Osteocyte (in vitro differentiated cells): ENCODE measurements around the gene PDXK. TPM values are rescaled to one million over a fixed set of nuclear protein-coding genes. Genes with fewer than 3 reads are reported as not detected.

Experiments
- DNase-seq: peaks from one replicate; pipeline ENCODE4 v3.0.0; 2021; ENCODE audit warnings: mixed read lengths; ENCODE audit not compliant: unreplicated experiment; ENCODE audit errors: extremely low spot score
- H3K27ac Mint-ChIP-seq: one replicate; pipeline ENCODE4 v1.8.0; 2021; ENCODE audit warnings: mild to moderate bottlenecking, mixed read lengths; ENCODE audit not compliant: unreplicated experiment
- H3K27me3 Mint-ChIP-seq: one replicate; pipeline ENCODE4 v1.8.0; 2021; ENCODE audit warnings: mixed read lengths; ENCODE audit not compliant: unreplicated experiment
- H3K36me3 Mint-ChIP-seq: one replicate; pipeline ENCODE4 v1.8.0; 2021; ENCODE audit warnings: mixed read lengths; ENCODE audit not compliant: unreplicated experiment
- H3K4me1 Mint-ChIP-seq: one replicate; pipeline ENCODE4 v1.8.0; 2021; ENCODE audit warnings: mixed read lengths; ENCODE audit not compliant: unreplicated experiment
- H3K4me3 Mint-ChIP-seq: one replicate; pipeline ENCODE4 v1.8.0; 2021; ENCODE audit warnings: mild to moderate bottlenecking, moderate library complexity, mixed read lengths; ENCODE audit not compliant: unreplicated experiment
- H3K9me3 Mint-ChIP-seq: one replicate; pipeline ENCODE4 v1.8.0; 2021; ENCODE audit warnings: mixed read lengths; ENCODE audit not compliant: unreplicated experiment
- CTCF ChIP-seq: fragments of 200-600 bp; sonication (generic); IDR thresholded peaks from 2 replicates; pipeline ENCODE4 v1.5.0; 2021; ENCODE audit warnings: antibody characterized with exemption, mild to moderate bottlenecking, moderate library complexity
- total RNA-seq: library from RNA; stranded (reverse); gene quantifications from 2 replicates; pipeline ENCODE4 v1.2.1, GENCODE V29; 2021

PDXK gene
- total RNA-seq, 1 donor from 2014 or later: 96.7 TPM

GRCh38 chr21:43797925-43798715 lies 79.2 kb downstream of the PDXK start:
- TF ChIP-seq CTCF: no peak
- H3K9me3 Mint-ChIP-seq: no peaks in the 10 kb centered on the region
- no peak overlapping the region for H3K4me3 Mint-ChIP-seq
- no peak overlapping the region for H3K27ac Mint-ChIP-seq
- H3K27me3 Mint-ChIP-seq: no peaks in the 10 kb centered on the region
- no peaks in the 10 kb centered on the region for H3K4me1 Mint-ChIP-seq
- H3K36me3 Mint-ChIP-seq: peaks cover 58% of the 10 kb centered on the region
- DNase-seq: no peak

DNA sequence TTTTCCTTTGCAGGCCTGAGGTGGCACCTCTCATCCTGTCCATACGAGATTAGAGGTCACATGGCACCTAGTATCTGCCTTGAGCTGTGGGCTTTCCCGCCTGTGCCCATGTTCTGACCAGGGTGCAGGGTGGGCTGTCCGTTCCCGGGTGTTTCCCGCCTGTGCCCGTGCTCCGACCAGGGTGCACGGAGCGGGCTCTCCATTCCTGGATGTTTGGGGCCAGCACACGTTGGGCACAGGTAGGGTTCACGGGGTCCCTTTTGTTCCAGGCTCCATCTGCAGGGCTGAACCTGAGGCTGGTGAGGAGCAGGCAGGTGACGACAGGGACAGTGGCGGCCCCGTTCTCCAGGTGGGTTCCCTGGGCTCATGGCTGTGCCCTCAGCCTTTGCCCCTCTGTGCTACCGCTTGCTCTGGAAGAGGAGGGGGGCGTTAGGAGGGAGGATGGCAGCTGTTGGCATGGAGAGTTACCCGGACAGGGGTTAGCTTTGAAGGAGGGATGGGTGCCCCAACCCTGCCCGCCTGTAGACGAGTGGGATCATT lies 80.4 kb downstream of the PDXK start:
- Mint-ChIP-seq H3K9me3 (no peaks in the 10 kb centered on the region), H3K27me3 (no peaks in the 10 kb centered on the region), H3K4me1 (no peaks in the 10 kb centered on the region)

GRCh38 chr21:43800124-43800523 lies 81.2 kb downstream of the PDXK start:
- H3K27ac Mint-ChIP-seq: no peak overlapping the region
- no peak for TF ChIP-seq CTCF
- DNase-seq: no peak
- peaks cover 56% of the 10 kb centered on the region for H3K36me3 Mint-ChIP-seq
- H3K27me3 Mint-ChIP-seq: no peaks in the 10 kb centered on the region
- no peaks in the 10 kb centered on the region for H3K4me1 Mint-ChIP-seq
- H3K9me3 Mint-ChIP-seq: no peaks in the 10 kb centered on the region
- no peak overlapping the region for H3K4me3 Mint-ChIP-seq

More for the DNA sequence above, 80.4 kb downstream of the PDXK start:
- H3K36me3 Mint-ChIP-seq: peaks cover 59% of the 10 kb centered on the region
- no peak overlapping the region for H3K4me3 Mint-ChIP-seq
- no peak for DNase-seq
- no peak overlapping the region for H3K27ac Mint-ChIP-seq
- TF ChIP-seq CTCF: no peak

DNA sequence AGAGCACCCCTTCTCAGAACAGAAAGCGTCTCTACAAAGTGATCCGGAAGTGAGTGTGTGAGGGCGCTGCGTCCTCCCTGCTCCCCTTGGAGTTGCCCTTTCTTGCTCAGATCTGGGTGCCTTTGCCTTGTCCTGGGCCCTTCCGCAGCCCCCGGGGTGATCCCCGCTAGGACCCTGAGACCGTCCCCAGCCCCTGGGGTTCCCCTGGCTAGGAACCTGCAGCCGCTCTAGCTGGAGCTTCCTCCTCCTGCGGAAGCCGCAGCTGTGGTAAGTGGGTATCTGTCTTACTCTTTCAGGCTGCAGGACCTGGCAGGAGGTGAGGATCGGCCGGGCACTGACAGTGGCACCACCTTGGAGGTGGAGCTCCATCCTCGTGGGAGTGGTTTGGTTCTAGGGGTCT lies 81.6 kb downstream of the PDXK start:
- Mint-ChIP-seq H3K4me3 (no peak overlapping the region), H3K27ac (no peak overlapping the region), H3K4me1 (no peaks in the 10 kb centered on the region), H3K36me3 (peaks cover 55% of the 10 kb centered on the region), H3K9me3 (no peaks in the 10 kb centered on the region), H3K27me3 (no peaks in the 10 kb centered on the region)
- no peak for DNase-seq
- TF ChIP-seq CTCF: no peak

DNA sequence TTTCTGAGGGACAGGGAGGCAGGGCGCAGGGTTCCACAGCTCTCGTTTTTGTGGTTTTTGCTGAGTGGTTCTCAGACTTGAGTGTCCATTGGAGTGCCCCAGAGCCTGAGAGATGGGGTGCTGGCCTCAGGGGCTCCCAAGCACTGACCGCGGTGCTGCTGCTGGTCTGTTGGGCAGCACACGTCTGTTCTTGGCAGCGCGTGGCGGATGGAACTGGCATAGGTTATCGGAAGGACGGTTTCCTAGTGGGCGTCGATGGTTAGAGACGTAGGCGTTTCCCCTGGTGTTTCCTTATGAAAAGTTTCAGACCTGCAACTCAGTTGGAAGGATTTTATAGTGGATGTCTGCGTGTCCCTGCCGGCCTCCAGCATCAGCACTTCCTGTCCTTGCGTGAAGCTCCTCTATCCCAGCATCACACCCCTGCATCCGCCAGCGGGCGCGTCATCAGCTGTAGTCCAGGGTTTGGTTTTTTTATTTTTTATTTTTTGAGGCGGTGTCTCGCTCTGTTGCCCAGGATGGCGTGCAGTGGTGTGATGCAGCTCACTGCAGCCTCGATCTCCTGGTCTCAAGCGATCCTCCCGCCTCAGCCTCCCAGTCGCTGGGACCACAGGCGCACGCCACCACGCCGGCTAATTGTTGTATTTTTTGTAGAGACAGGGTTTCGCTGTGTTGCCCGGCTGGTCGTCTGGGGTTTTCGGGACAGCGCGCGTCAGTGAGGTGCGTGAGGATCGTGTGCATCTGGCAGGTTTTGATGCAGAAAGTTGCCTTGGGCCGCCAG lies 82.3 kb downstream of the PDXK start:
- Mint-ChIP-seq H3K27me3 (no peaks in the 10 kb centered on the region), H3K4me1 (no peaks in the 10 kb centered on the region), H3K27ac (no peak overlapping the region), H3K4me3 (no peak overlapping the region), H3K9me3 (no peaks in the 10 kb centered on the region), H3K36me3 (peaks cover 50% of the 10 kb centered on the region)
- DNase-seq: no peak
- no peak for TF ChIP-seq CTCF
